ENCODE results near the gene NAV2. TPM values are rescaled to one million over a fixed set of nuclear protein-coding genes. Genes with fewer than 3 reads are reported as not detected.
A peak's percentile ranks its signal among the peaks of the same experiment; 100 is the strongest.

NAV2 gene
- 10 to 100 TPM; 19.2 to 34.7 (median 25.8) TPM for total RNA-seq

GRCh38 chr11:19712281-19713195, at the start of gene NAV2:
Gene NAV2 (plus strand): TSS chr11:19712837. CDS start chr11:19713696, 859 bp downstream.
- Histone ChIP-seq H3K9me3 (no peaks in the 10 kb centered on the region), H3K4me1 (peaks cover 0 to 57% (median 11%) of the 10 kb centered on the region in 4 donors), H3K4me3 (peak within 1 kb of the TSS; percentile 40 to 80 (median 68)), H3K27ac (peak within 1 kb of the TSS; percentile 77 to 94 (median 86)), H3K36me3 (no peaks in the 10 kb centered on the region), H3K27me3 (peaks cover 0 to 13% of the 10 kb centered on the region in 2 donors)
- WGBS, 2 donors: 0% methylated on average over 45 to 78 of the region's 91 CpGs
- TF ChIP-seq POLR2A (IDR thresholded peaks at IDR 0.05): peak; percentile 94 to 96
- TF ChIP-seq CTCF (IDR thresholded peaks at IDR 0.05): peak in 2 of 5 experiments; percentile 49 to 51
- peak; percentile 8 to 97 for TF ChIP-seq EP300 (IDR thresholded peaks at IDR 0.05)
- peak; percentile 86 to 87 for DNase-seq (ENCODE audit: low spot score in 2 of 2)

- WGBS, 2 donors: 62 to 65% methylated on average over 1 of the region's 1 CpG
- TF ChIP-seq POLR2A (IDR thresholded peaks at IDR 0.05): no peak
- Histone ChIP-seq H3K27me3 (no peaks in the 10 kb centered on the region), H3K36me3 (no peaks in the 10 kb centered on the region), H3K9me3 (no peaks in the 10 kb centered on the region), H3K4me3 (no peak overlapping the region), H3K27ac (no peak overlapping the region), H3K4me1 (peaks cover 0 to 10% (median 5%) of the 10 kb centered on the region in 4 donors)
- DNase-seq (ENCODE audit: low spot score in 2 of 2): no peak
Measured at GRCh38 chr11:19663206-19663605, 49.4 kb upstream of the NAV2 start.

GRCh38 chr11:19664886-19665548, 47.6 kb upstream of the NAV2 start:
- Histone ChIP-seq H3K36me3 (no peaks in the 10 kb centered on the region), H3K27me3 (no peaks in the 10 kb centered on the region), H3K27ac (no peak overlapping the region), H3K4me1 (peaks cover 0 to 10% (median 5%) of the 10 kb centered on the region in 4 donors), H3K9me3 (no peaks in the 10 kb centered on the region), H3K4me3 (no peak overlapping the region)
- 47 to 62% methylated on average over 4 of the region's 4 CpGs for WGBS, 2 donors
- no peak for DNase-seq (ENCODE audit: low spot score in 2 of 2)
- TF ChIP-seq EP300 (IDR thresholded peaks at IDR 0.05): no peak

GRCh38 chr11:19666951-19667350, 45.7 kb upstream of the NAV2 start:
- H3K4me3 ChIP-seq: no peak overlapping the region
- no peaks in the 10 kb centered on the region for H3K27me3 ChIP-seq
- no peaks in the 10 kb centered on the region for H3K36me3 ChIP-seq
- DNase-seq (ENCODE audit: low spot score in 2 of 2): no peak
- TF ChIP-seq POLR2A (IDR thresholded peaks at IDR 0.05) (no peak), EP300 (IDR thresholded peaks at IDR 0.05) (peak in 1 of 2 donors; percentile 11)
- peaks cover 0 to 16% (median 5%) of the 10 kb centered on the region in 4 donors for H3K4me1 ChIP-seq
- H3K9me3 ChIP-seq: no peaks in the 10 kb centered on the region
- 35 to 42% methylated on average over 3 of the region's 3 CpGs for WGBS, 2 donors
- H3K27ac ChIP-seq: no peak overlapping the region

GRCh38 chr11:19669511-19669910, 43.1 kb upstream of the NAV2 start:
- Histone ChIP-seq H3K36me3 (no peaks in the 10 kb centered on the region), H3K9me3 (no peaks in the 10 kb centered on the region), H3K4me3 (no peak overlapping the region), H3K27me3 (no peaks in the 10 kb centered on the region), H3K4me1 (peaks cover 0 to 29% (median 8%) of the 10 kb centered on the region in 4 donors), H3K27ac (no peak overlapping the region)
- DNase-seq (ENCODE audit: low spot score in 2 of 2): no peak
- WGBS, 2 donors: 93 to 100% methylated on average over 1 of the region's 1 CpG
- TF ChIP-seq EP300 (IDR thresholded peaks at IDR 0.05): no peak
- TF ChIP-seq POLR2A (IDR thresholded peaks at IDR 0.05): no peak
- no peak for TF ChIP-seq CTCF (IDR thresholded peaks at IDR 0.05)

GRCh38 chr11:19670030-19670791, 42.4 kb upstream of the NAV2 start:
- DNase-seq (ENCODE audit: low spot score in 2 of 2): no peak
- Histone ChIP-seq H3K9me3 (no peaks in the 10 kb centered on the region), H3K27me3 (no peaks in the 10 kb centered on the region), H3K4me1 (peaks cover 0 to 34% (median 9%) of the 10 kb centered on the region in 4 donors), H3K27ac (no peak overlapping the region), H3K4me3 (no peak overlapping the region), H3K36me3 (no peaks in the 10 kb centered on the region)
- WGBS, 2 donors: 77 to 81% methylated on average over 12 to 13 of the region's 13 CpGs
- TF ChIP-seq EP300 (IDR thresholded peaks at IDR 0.05) (no peak), CTCF (IDR thresholded peaks at IDR 0.05) (no peak), POLR2A (IDR thresholded peaks at IDR 0.05) (no peak)
